GM21381 (cell line): ENCODE measurements around the gene SEMA3B.
"Not testable (repeated sequence)": the region's sequence is repeated elsewhere in the genome, so short reads cannot be mapped to it uniquely, and the experiment has no call there.

Experiments used
- ATAC-seq: cut with Tn5 transposase; IDR thresholded peaks from one replicate; pipeline ENCODE4 v1.9.1; 2021; ENCODE audit warnings: mild to moderate bottlenecking, moderate library complexity; ENCODE audit not compliant: unreplicated experiment

Gene SEMA3B

DNA sequence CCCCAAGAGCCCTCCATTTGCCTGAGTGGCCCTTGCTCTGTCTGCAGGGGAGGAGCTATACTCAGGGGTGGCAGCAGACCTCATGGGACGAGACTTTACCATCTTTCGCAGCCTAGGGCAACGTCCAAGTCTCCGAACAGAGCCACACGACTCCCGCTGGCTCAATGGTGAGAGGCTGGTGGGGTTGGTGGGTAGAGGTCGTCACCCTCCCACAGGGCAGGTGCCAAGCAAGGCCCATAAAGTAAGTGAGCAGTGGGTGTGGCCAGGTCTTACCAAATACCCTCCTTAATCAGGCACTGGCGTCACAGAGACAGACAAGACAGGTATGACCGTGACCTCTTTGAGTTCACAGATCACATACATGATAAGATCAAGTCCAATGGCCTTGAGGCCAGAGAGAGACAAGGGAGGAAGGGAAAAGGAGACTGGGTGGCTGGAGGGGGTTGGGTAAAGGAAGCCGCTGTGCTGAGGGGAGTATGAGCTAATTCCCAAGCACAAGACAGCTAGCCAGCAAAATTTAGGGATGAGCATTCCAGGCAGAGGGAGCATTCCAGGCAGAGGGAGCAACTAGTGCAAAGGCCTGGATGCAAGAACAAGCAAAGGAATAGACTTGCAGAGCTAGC lies 2.5 kb downstream of the SEMA3B start:
- no peak for ATAC-seq

GRCh38 chr3:50272538-50272910 lies 3.6 kb downstream of the SEMA3B start:
- ATAC-seq: not testable (repeated sequence)

GRCh38 chr3:50272911-50273688 lies 4.2 kb downstream of the SEMA3B start:
- peak; percentile 88 for ATAC-seq

DNA sequence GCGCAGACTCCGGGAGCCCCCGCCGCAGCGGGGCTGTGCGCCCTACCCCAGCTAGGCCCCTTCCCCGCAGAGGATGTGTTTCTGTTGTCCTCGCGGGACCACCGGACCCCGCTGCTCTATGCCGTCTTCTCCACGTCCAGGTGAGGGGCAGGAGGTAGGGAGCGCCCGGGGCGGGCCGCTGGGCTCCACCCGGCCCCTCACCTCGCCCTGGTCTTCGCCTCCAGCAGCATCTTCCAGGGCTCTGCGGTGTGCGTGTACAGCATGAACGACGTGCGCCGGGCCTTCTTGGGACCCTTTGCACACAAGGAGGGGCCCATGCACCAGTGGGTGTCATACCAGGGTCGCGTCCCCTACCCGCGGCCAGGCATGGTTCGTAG lies 4.7 kb downstream of the SEMA3B start:
- ATAC-seq: no peak

DNA sequence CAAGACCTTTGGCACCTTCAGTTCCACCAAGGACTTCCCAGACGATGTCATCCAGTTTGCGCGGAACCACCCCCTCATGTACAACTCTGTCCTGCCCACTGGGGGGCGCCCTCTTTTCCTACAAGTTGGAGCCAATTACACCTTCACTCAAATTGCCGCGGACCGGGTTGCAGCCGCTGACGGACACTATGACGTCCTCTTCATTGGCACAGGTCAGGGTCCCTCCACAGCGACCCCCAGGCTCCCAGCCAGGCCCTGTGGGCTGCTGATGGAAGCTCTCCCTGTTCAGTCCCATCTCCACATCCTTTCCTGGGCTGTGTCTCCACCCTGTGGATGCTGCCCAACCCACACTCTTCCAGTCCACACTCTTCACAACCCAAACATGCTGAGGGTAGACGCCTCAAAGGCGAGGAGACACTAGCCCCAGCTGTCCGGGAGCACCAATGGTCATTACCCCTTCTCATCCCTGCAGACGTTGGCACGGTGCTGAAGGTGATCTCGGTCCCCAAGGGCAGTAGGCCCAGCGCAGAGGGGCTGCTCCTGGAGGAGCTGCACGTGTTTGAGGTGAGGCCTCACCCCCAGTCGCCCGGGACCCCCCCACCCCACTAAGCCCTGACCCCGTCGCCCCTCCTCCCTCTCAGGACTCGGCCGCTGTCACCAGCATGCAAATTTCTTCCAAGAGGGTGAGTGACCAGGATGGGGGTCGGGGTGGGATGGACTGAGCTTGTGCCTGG lies 5.6 kb downstream of the SEMA3B start:
- no peak for ATAC-seq

GRCh38 chr3:50275141-50275995 lies 6.4 kb downstream of the SEMA3B start:
- no peak for ATAC-seq

- no peak for ATAC-seq
Observed at GRCh38 chr3:50275996-50276761, 7.2 kb downstream of the SEMA3B start.

GRCh38 chr3:50276762-50277101 lies 7.8 kb downstream of the SEMA3B start:
- ATAC-seq: no peak

DNA sequence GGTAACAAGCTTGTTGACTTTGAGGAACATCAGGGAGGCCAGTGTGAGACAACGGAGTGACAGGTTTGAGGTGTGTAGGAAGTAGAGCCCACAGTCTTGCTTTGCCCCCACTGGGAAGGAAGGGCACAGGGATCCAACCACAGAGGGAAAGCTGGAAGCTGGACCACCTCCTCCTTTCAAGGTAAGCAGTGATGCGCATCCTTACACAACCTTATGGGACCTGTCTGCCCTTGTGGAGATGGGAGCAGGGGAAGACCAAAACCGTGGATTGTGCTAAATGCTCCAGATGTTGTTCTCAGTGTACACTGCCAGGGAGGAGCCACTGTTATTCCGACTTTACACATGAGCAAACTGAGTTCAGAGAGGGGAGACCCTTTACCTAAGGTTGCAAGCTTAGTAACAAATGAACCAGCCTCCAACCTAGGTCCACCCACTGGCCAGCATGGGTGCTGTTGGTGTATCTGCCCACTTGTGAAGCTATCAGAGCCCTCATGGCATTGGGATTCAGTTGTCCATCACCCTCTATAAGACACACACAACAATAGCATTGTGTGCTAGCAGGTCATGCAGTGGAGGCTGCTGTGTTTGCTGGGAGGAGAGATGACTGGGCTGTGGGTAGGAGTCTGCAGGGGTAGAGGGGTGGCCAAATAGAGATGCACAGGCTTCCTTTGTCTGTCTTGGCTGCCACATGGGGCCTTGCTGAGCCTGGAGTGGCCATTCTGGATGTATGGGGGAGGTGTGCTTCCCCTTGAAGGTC lies 9.4 kb downstream of the SEMA3B start:
- no peak for ATAC-seq

DNA sequence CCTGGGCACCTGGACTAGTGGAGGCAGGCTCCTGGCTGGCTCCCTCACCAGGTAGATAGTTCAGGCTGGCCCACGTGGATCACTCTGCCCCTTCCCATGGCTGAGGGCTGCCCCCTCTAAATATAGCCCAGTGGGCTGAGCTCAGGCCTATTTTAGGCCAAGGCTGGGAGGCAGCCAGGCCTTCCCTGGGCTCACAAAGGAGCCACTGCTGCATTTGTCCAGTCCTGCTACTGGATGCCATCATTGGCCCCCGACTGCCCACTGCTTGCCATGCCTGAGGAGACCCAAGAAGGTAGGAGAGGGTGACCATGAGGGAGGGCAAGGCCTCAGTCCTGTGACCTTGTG lies 9.9 kb downstream of the SEMA3B start, which contains the start of gene LSMEM2:
Gene LSMEM2 (plus strand): TSS at position 208 of the 345 bp plus-strand sequence. CDS start 27 bp downstream, at position 235.
- no peak for ATAC-seq

DNA sequence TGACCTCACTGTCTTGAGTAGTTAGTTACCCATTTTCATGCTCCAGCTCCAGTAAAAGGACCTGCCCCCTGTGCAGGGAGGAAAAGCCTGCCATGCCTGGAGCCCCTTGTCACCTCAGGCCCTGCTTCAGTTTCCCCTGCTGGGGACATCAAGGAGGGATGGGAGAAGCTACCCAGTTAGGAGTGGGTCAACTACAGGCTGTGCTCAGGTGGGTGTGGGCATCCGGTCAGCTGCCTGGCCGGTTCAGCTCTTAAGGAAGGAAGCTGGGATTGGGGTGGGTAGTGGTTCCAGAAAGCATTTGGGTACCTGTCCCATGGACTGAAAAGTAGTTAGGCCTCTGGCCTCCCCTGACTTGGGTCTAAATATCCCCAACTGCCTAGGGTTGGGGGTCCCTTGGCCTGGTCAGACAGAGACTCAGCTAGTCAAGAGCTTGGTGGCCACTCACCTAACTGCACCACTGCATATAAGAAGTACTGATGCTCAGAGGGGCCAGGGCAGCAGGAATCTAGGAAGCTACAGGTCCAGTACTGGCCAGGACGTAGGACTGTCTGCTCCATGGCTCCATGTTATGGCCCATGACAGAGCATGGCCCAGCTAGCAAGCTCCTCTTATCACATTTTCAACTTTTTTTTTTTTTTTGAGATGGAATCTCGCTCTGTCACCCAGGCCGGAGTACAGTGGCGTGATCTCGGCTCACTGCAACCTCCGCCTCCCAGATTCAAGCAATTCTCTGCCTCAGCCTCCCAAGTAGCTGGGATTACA lies 10.5 kb downstream of the SEMA3B start:
- no peak for ATAC-seq

- not testable (repeated sequence) for ATAC-seq
Observed at GRCh38 chr3:50284121-50284520, 15.2 kb downstream of the SEMA3B start.

DNA sequence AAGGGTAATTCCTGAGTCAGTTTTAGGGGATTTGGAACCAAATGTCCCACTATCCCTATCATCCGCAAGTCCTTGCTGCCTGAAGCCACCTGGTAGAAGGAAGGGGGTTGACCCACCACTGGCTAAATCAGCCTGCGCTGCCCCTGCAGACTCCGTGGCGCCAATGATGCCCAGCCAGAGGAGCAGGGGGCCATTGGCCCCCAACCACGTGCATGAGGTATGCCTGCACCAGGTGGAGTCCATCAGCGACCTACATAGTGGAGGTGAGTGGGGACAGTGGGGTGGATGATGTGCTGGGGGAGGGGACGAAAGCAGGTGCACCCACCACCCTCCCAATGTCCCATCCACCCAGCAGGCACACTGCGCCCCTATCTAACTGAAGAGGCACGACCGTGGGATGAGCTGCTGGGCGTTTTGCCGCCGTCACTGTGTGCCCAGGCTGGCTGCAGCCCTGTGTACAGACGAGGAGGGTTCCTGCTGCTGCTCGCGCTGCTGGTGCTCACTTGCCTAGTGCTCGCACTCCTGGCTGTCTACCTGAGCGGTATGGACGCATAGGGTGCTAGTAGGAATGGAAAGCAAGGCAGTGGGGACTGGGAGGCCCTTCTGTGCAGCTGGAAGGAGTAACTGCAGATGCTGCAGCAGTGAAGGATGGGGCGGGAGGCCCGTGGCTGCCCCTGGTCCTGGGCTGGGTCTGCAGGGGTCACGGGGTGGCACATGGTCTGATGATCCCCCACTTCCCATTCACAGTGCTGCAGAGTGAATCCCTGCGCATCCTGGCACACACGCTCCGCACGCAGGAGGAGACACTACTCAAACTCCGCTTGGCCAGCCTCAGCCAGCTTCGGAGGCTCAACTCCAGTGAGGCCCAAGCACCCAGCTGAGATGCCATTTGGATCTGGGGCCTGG lies 17.6 kb downstream of the SEMA3B start:
- ATAC-seq: no peak

- ATAC-seq: no peak
Observed at GRCh38 chr3:50287262-50287661, 18.3 kb downstream of the SEMA3B start.

- no peak for ATAC-seq
Observed at GRCh38 chr3:50288387-50289007, 19.6 kb downstream of the SEMA3B start.

GRCh38 chr3:50289130-50289529 lies 20.2 kb downstream of the SEMA3B start:
- no peak for ATAC-seq

GRCh38 chr3:50290161-50290641 lies 21.3 kb downstream of the SEMA3B start:
- no peak for ATAC-seq
